Caco-2 (cell line): ENCODE data around the gene KRT75. TPM values are rescaled to one million over a fixed set of nuclear protein-coding genes. Genes with fewer than 3 reads are reported as not detected.
"Not testable (repeated sequence)": the region's sequence is repeated elsewhere in the genome, so short reads cannot be mapped to it uniquely, and the experiment has no call there.

Source experiments
- BruUV-seq: library from RNA; stranded (reverse); fragments of 400-500 nt; replicated peaks from 2 replicates; lab custom pipeline; 2021; lab: Mats Ljungman, UMichigan
- CTCF ChIA-PET: fragments of 300-600 bp; sonication (Branson Sonifier 250); formaldehyde crosslinking; loops from one replicate; lab custom pipeline; 2022; ENCODE audit warnings: antibody characterized with exemption; lab: Charles Lee
- POLR2A ChIA-PET: fragments of 300-600 bp; sonication (Branson Sonifier 250); formaldehyde crosslinking; loops from one replicate; lab custom pipeline; 2022; ENCODE audit warnings: antibody characterized with exemption; lab: Charles Lee
- DNase-seq, 2 experiments: peaks; one replicate each; pipeline versions ENCODE4 v3.0.0 to v3.0.0-alpha.2; 2020 to 2022
- H3K27me3 ChIP-seq: replicated peaks from 2 replicates; pipeline ENCODE4 v1.6.0; 2011; ENCODE audit warnings: low read length; ENCODE audit not compliant: control insufficient read depth, insufficient read depth
- H3K36me3 ChIP-seq: 2 replicates; pipeline ENCODE4 v1.5.1; 2011; ENCODE audit warnings: low read length; ENCODE audit not compliant: control insufficient read depth, insufficient read depth
- H3K4me1 ChIP-seq: fragments of 250-450 bp; sonication (Bioruptor Pico); 2 replicates; pipeline ENCODE4 v1.5.1; 2020; ENCODE audit warnings: mild to moderate bottlenecking
- H3K4me3 ChIP-seq: 2 replicates; pipeline ENCODE4 v1.5.1; 2011; ENCODE audit warnings: low read depth, mild to moderate bottlenecking, control low read depth, low read length
- H3K9me3 ChIP-seq: fragments of 250-450 bp; sonication (Bioruptor Pico); 2 replicates; pipeline ENCODE4 v1.5.1; 2020; ENCODE audit warnings: mild to moderate bottlenecking, moderate library complexity
- H3K27ac Mint-ChIP-seq: one replicate; pipeline ENCODE4 v1.8.0; 2022; ENCODE audit warnings: mixed read lengths; ENCODE audit not compliant: unreplicated experiment
- H3K27me3 Mint-ChIP-seq: one replicate; pipeline ENCODE4 v1.8.0; 2022; ENCODE audit warnings: mixed read lengths; ENCODE audit not compliant: insufficient read depth, unreplicated experiment
- H3K36me3 Mint-ChIP-seq: one replicate; pipeline ENCODE4 v1.8.0; 2022; ENCODE audit warnings: mild to moderate bottlenecking, mixed read lengths; ENCODE audit not compliant: insufficient read depth, unreplicated experiment
- H3K4me1 Mint-ChIP-seq: one replicate; pipeline ENCODE4 v1.8.0; 2022; ENCODE audit warnings: low read depth, mixed read lengths; ENCODE audit not compliant: unreplicated experiment
- H3K4me3 Mint-ChIP-seq: one replicate; pipeline ENCODE4 v1.8.0; 2022; ENCODE audit warnings: mild to moderate bottlenecking, moderate library complexity, mixed read lengths; ENCODE audit not compliant: unreplicated experiment
- H3K9me3 Mint-ChIP-seq: one replicate; pipeline ENCODE4 v1.8.0; 2022; ENCODE audit warnings: mixed read lengths; ENCODE audit not compliant: unreplicated experiment
- intact Hi-C: fragments of 100-400 bp; cut with micrococcal nuclease; formaldehyde crosslinking; loops from one replicate; pipeline ENCODE4 v1.10.0; 2022; ENCODE audit not compliant: unreplicated experiment
- total RNA-seq: library from RNA; stranded (reverse); gene quantifications from 2 replicates; pipeline ENCODE4 v1.2.3, GENCODE V29; 2022
- TF ChIP-seq, protein P1 (sequence below), 2 experiments: fragments of 200-600 bp in 1 of 2; IDR thresholded peaks; 1 replicate in 1 of 2; 2 replicates in 1 of 2; pipeline versions ENCODE4 v1.5.1 to v1.8.0; 2011 to 2022; ENCODE audit warnings: antibody characterized with exemption in 1 of 2, control low read depth in 1 of 2, inconsistent platforms in 1 of 2, low read depth in 1 of 2, low read length in 1 of 2, mild to moderate bottlenecking in 1 of 2, moderate library complexity in 1 of 2; ENCODE audit not compliant: insufficient read depth in 1 of 2, severe bottlenecking in 1 of 2, unreplicated experiment in 1 of 2

Gene KRT75
- total RNA-seq, 1 experiment from 2014 or later = not detected

DNA sequence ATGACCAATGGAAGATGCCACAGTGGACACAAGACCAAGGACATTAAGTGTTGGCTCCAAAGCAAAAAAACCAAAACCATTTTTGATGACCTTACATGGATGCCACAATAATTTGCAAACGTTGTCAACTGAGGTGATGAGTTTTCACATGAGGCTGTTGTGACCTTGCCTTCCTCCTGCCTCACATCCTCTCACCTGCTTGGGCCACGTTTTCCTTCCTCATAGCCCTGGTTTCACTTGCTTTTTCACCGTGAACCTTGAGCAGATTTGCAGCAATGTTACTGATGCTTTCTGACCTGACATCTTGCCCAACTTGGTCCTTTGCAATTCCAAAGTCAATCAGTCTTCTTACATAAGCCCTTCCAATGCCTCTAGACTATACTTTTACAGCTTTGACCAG, 14.1 kb upstream of the KRT75 start:
- BruUV-seq = no TSS peak
- Histone ChIP-seq H3K4me3 (no peak overlapping the region), H3K36me3 (no peaks in the 10 kb centered on the region), H3K9me3 (no peaks in the 10 kb centered on the region), H3K27me3 (no peaks in the 10 kb centered on the region), H3K4me1 (peaks cover 10% of the 10 kb centered on the region)
- intact Hi-C loops = no loop called here
- ChIA-PET POLR2A (no interaction called here), CTCF (no interaction called here)
- TF ChIP-seq, protein P1, sequence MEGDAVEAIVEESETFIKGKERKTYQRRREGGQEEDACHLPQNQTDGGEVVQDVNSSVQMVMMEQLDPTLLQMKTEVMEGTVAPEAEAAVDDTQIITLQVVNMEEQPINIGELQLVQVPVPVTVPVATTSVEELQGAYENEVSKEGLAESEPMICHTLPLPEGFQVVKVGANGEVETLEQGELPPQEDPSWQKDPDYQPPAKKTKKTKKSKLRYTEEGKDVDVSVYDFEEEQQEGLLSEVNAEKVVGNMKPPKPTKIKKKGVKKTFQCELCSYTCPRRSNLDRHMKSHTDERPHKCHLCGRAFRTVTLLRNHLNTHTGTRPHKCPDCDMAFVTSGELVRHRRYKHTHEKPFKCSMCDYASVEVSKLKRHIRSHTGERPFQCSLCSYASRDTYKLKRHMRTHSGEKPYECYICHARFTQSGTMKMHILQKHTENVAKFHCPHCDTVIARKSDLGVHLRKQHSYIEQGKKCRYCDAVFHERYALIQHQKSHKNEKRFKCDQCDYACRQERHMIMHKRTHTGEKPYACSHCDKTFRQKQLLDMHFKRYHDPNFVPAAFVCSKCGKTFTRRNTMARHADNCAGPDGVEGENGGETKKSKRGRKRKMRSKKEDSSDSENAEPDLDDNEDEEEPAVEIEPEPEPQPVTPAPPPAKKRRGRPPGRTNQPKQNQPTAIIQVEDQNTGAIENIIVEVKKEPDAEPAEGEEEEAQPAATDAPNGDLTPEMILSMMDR (IDR thresholded peaks at IDR 0.05; ENCODE audit: insufficient read depth in 1 of 2, low read depth in 1 of 2, low read length in 1 of 2, severe bottlenecking in 1 of 2, unreplicated experiment in 1 of 2) = no peak
- no peaks in the 10 kb centered on the region for H3K36me3 Mint-ChIP-seq
- H3K4me1 Mint-ChIP-seq = peaks cover 5% of the 10 kb centered on the region
- no peaks in the 10 kb centered on the region for H3K9me3 Mint-ChIP-seq
- H3K4me3 Mint-ChIP-seq = no peak overlapping the region
- no peak overlapping the region for H3K27ac Mint-ChIP-seq
- DNase-seq = no peak
- no peaks in the 10 kb centered on the region for H3K27me3 Mint-ChIP-seq

DNA sequence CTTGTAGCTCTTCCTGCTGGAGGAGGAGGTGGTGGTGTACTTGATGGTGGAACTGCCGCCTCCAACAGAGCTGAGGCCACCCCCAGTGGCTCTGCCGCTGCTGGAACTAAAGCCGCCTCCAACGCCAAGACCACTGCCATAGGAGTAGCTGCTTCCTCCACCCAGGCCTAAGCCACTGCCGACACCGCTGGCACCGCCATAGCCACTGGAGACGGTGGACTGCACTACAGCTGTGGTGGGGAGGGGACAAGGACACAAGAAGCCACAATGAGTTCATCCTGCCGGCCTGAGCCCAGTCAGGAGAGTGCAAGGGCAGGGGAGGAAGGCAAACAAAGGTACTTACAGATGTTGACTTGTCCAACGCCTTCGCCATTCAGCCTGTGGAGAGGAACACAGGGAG, 13.0 kb upstream of the KRT75 start:
- H3K9me3 Mint-ChIP-seq, H3K27me3 ChIP-seq, BruUV-seq, POLR2A ChIA-PET, H3K36me3 ChIP-seq, H3K27ac Mint-ChIP-seq, H3K36me3 Mint-ChIP-seq, DNase-seq, H3K9me3 ChIP-seq, H3K27me3 Mint-ChIP-seq, CTCF ChIA-PET, H3K4me3 Mint-ChIP-seq, intact Hi-C loops, H3K4me3 ChIP-seq: not testable (repeated sequence)
- peaks cover 16% of the 10 kb centered on the region for H3K4me1 Mint-ChIP-seq
- peaks cover 20% of the 10 kb centered on the region for H3K4me1 ChIP-seq

DNA sequence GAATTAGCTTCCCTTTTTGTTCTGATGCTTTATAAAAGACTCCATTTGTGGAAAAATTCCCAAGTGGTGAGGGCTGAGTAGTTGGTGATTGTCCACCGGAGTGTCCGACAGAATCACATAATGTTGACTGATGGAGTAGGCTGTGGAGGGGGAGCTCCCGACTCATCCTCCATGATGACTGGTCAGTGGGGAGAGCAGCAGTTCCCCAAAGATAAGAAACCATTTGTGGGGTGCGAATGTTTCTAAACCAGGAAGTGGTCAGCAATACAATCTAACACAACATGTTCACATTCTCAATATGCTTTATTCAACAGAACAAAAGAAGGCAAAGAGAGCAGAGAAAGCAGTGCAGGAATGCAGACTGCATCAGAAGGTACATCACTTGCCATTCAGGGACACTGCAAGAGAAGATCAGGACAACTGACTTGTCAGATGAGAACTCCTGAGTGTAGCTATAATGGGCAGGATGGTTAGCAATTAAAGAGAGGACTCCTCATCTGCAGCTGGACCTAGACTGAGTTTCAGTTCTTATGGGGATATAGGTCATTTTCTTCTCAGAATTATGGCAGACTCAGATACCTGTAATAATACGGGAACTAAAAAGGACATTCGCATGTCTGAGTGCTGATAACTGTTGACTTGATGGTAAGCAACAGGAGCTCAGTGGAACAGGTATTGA, 12.3 kb upstream of the KRT75 start:
- DNase-seq = no peak
- Histone ChIP-seq H3K36me3 (no peaks in the 10 kb centered on the region), H3K9me3 (no peaks in the 10 kb centered on the region), H3K27me3 (no peaks in the 10 kb centered on the region), H3K4me3 (no peak overlapping the region), H3K4me1 (peaks cover 27% of the 10 kb centered on the region)
- Mint-ChIP-seq H3K4me1 (peaks cover 19% of the 10 kb centered on the region), H3K4me3 (no peak overlapping the region), H3K36me3 (no peaks in the 10 kb centered on the region), H3K9me3 (no peaks in the 10 kb centered on the region), H3K27me3 (no peaks in the 10 kb centered on the region), H3K27ac (no peak overlapping the region)
- POLR2A ChIA-PET = no interaction called here
- intact Hi-C loops = no loop called here
- CTCF ChIA-PET = no interaction called here
- TF ChIP-seq, protein P1 (IDR thresholded peaks at IDR 0.05; ENCODE audit: insufficient read depth in 1 of 2, low read depth in 1 of 2, low read length in 1 of 2, severe bottlenecking in 1 of 2, unreplicated experiment in 1 of 2) = no peak
- no TSS peak for BruUV-seq
